ENCODE results near the gene SPAG7.

SPAG7 gene

DNA sequence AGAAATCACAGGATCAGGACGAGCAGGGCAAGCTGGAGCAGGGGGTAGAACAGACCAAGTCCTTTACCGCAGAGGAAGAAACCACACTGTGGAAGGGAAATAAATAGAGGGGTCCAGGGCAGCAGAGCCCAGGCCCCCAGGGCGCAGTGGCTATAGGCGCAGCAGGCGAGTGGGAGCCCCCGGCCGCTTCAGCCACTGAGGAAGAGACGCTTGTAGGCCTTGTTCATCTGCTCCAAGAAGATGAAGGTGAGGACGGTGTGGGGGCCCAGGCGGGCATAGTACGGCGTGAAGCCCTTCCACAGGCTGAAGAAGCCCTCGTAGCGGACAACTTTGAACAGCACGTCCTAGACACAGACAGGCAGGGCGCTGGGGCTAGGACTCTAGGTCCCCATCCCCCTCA, 30.1 kb downstream of the SPAG7 start:
- peaks cover 16% of the 10 kb centered on the region; the same call in 1 of the 2 replicates for H3K79me2 ChIP-seq (ENCODE audit: insufficient read depth, low read length)
- H3K9ac ChIP-seq (ENCODE audit: low read length) = no peak overlapping the region
- TF ChIP-seq EZH2 (IDR thresholded peaks at IDR 0.05; ENCODE audit: borderline replicate concordance, low read length) = no peak
- H3K27ac ChIP-seq (ENCODE audit: low read depth, low read length, poor library complexity, severe bottlenecking) = no peak overlapping the region
- H3K27me3 ChIP-seq (ENCODE audit: insufficient read depth, low read length) = no peaks in the 10 kb centered on the region
- no peaks in the 10 kb centered on the region for H3K9me3 ChIP-seq (ENCODE audit: low read length)
- H3K4me1 ChIP-seq (ENCODE audit: insufficient read depth, low read length, severe bottlenecking) = peaks cover 34% of the 10 kb centered on the region
- H3F3A ChIP-seq (ENCODE audit: insufficient read depth, low read length) = no peaks in the 10 kb centered on the region
- no peaks in the 10 kb centered on the region for H3K9me2 ChIP-seq (ENCODE audit: low read depth, low read length)
- H3K4me3 ChIP-seq (ENCODE audit: low read depth, low read length, poor library complexity, severe bottlenecking) = no peak overlapping the region
- H2AFZ ChIP-seq (ENCODE audit: low read length) = no peak overlapping the region
- H3K4me2 ChIP-seq (ENCODE audit: low read length) = no peak overlapping the region
- H4K20me1 ChIP-seq (ENCODE audit: insufficient read depth, low read length) = no peaks in the 10 kb centered on the region
- H3K36me3 ChIP-seq (ENCODE audit: insufficient read depth, low read length) = peaks cover 48% of the 10 kb centered on the region

DNA sequence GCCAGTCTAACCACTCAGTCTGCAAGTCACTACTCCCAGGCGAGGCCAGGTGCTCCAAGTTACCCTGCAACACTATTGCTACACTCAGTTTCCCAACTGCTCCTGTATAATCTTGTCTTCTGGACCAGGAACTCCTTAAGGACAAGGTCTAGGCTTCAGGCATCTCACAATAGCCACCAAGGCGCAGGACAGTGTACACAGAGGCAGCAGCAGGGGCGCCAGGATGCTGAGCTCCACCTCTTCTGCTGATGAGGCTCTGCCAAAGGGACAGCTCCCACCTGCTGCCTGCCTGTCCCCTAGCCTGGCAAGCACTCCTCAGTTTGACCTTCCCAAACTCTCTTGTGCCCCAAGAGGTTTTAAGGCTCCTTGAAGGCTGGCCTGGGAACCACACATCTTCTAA, 31.2 kb downstream of the SPAG7 start:
- H3K36me3 ChIP-seq (ENCODE audit: insufficient read depth, low read length) = peaks cover 37% of the 10 kb centered on the region
- TF ChIP-seq EZH2 (IDR thresholded peaks at IDR 0.05; ENCODE audit: borderline replicate concordance, low read length) = no peak
- TF ChIP-seq, protein P1, sequence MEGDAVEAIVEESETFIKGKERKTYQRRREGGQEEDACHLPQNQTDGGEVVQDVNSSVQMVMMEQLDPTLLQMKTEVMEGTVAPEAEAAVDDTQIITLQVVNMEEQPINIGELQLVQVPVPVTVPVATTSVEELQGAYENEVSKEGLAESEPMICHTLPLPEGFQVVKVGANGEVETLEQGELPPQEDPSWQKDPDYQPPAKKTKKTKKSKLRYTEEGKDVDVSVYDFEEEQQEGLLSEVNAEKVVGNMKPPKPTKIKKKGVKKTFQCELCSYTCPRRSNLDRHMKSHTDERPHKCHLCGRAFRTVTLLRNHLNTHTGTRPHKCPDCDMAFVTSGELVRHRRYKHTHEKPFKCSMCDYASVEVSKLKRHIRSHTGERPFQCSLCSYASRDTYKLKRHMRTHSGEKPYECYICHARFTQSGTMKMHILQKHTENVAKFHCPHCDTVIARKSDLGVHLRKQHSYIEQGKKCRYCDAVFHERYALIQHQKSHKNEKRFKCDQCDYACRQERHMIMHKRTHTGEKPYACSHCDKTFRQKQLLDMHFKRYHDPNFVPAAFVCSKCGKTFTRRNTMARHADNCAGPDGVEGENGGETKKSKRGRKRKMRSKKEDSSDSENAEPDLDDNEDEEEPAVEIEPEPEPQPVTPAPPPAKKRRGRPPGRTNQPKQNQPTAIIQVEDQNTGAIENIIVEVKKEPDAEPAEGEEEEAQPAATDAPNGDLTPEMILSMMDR (IDR thresholded peaks at IDR 0.05; ENCODE audit: low read length) = no peak
- H3K4me2 ChIP-seq (ENCODE audit: low read length) = no peak overlapping the region
- no peaks in the 10 kb centered on the region for H3F3A ChIP-seq (ENCODE audit: insufficient read depth, low read length)
- H3K4me1 ChIP-seq (ENCODE audit: insufficient read depth, low read length, severe bottlenecking) = peaks cover 22% of the 10 kb centered on the region
- H3K27me3 ChIP-seq (ENCODE audit: insufficient read depth, low read length) = no peaks in the 10 kb centered on the region
- H3K9me2 ChIP-seq (ENCODE audit: low read depth, low read length) = no peaks in the 10 kb centered on the region
- no peaks in the 10 kb centered on the region for H4K20me1 ChIP-seq (ENCODE audit: insufficient read depth, low read length)
- no peak overlapping the region for H3K9ac ChIP-seq (ENCODE audit: low read length)
- H3K79me2 ChIP-seq (ENCODE audit: insufficient read depth, low read length) = peaks cover 16% of the 10 kb centered on the region; the same call in 1 of the 2 replicates
- H2AFZ ChIP-seq (ENCODE audit: low read length) = no peak overlapping the region
- H3K4me3 ChIP-seq (ENCODE audit: low read depth, low read length, poor library complexity, severe bottlenecking) = no peak overlapping the region
- H3K27ac ChIP-seq (ENCODE audit: low read depth, low read length, poor library complexity, severe bottlenecking) = no peak overlapping the region
- no peaks in the 10 kb centered on the region for H3K9me3 ChIP-seq (ENCODE audit: low read length)

DNA sequence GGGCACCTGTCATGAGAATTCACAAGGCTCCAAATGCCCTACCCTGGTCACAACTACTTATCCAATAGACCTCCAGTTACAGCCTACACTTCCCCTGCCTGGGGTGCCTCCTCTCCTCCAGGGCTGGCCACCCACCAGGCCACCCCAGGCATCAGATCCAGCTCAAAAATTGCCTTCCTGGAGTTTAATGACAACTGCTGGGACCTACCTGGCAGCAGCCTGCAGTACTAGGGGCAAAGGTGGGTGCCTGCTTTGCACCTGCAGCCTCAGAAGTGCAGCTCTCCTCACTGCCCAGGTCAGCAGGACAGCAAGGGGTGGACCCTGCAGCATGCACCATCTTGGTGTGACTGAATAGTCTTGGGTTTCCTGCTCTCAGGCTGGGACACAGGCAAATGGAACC, 32.0 kb downstream of the SPAG7 start:
- Histone ChIP-seq H3K27me3 (ENCODE audit: insufficient read depth, low read length) (no peaks in the 10 kb centered on the region), H2AFZ (ENCODE audit: low read length) (no peak overlapping the region), H4K20me1 (ENCODE audit: insufficient read depth, low read length) (no peaks in the 10 kb centered on the region), H3K4me2 (ENCODE audit: low read length) (no peak overlapping the region), H3K79me2 (ENCODE audit: insufficient read depth, low read length) (peaks cover 9% of the 10 kb centered on the region; the same call in 1 of the 2 replicates), H3K9ac (ENCODE audit: low read length) (no peak overlapping the region), H3K36me3 (ENCODE audit: insufficient read depth, low read length) (peaks cover 40% of the 10 kb centered on the region), H3K4me1 (ENCODE audit: insufficient read depth, low read length, severe bottlenecking) (peaks cover 16% of the 10 kb centered on the region), H3K4me3 (ENCODE audit: low read depth, low read length, poor library complexity, severe bottlenecking) (no peak overlapping the region), H3K27ac (ENCODE audit: low read depth, low read length, poor library complexity, severe bottlenecking) (no peak overlapping the region), H3F3A (ENCODE audit: insufficient read depth, low read length) (no peaks in the 10 kb centered on the region), H3K9me2 (ENCODE audit: low read depth, low read length) (no peaks in the 10 kb centered on the region), H3K9me3 (ENCODE audit: low read length) (no peaks in the 10 kb centered on the region)
- TF ChIP-seq EZH2 (IDR thresholded peaks at IDR 0.05; ENCODE audit: borderline replicate concordance, low read length) = no peak
- TF ChIP-seq, protein P1 (IDR thresholded peaks at IDR 0.05; ENCODE audit: low read length) = no peak

Data from OCI-LY1 (cell line).